HEK293 (cell line): ENCODE data around the gene MACF1.

ENCODE experiments used
- CTCF ChIA-PET: fragments of 350-600 bp; formaldehyde crosslinking; extraction: SDS; loops from one replicate; lab custom pipeline; 2021; ENCODE audit warnings: antibody characterized with exemption; lab: Yijun Ruan, JAX
- POLR2A ChIA-PET: fragments of 300-600 bp; formaldehyde crosslinking; extraction: SDS; loops from one replicate; lab custom pipeline; 2020; ENCODE audit warnings: antibody characterized with exemption, inconsistent platforms; lab: Yijun Ruan, JAX
- H3K27ac ChIP-seq: fragments of 200-500 bp; sonication (Bioruptor generic); 2 replicates; pipeline ENCODE4 v1.5.1; 2014; ENCODE audit warnings: low read depth, low read length, control low read depth, inconsistent platforms; ENCODE audit errors: extremely low read depth
- H3K36me3 ChIP-seq, 2 experiments: fragments of 200-500 bp in 1 of 2; sonication (Bioruptor generic) in 1 of 2; 1 replicate in 1 of 2; 2 replicates in 1 of 2; pipeline ENCODE4 v1.5.1; 2014 to 2017; ENCODE audit warnings: inconsistent platforms in 2 of 2, low read length in 2 of 2; ENCODE audit not compliant: control insufficient read depth in 2 of 2, insufficient read depth in 1 of 2
- H3K4me1 ChIP-seq: fragments of 200-500 bp; sonication (Bioruptor generic); 2 replicates; pipeline ENCODE4 v1.5.1; 2014; ENCODE audit warnings: mild to moderate bottlenecking, low read length, inconsistent platforms; ENCODE audit not compliant: control insufficient read depth, insufficient read depth
- H3K4me3 ChIP-seq: 2 replicates; pipeline ENCODE4 v1.5.1; 2011; ENCODE audit warnings: low read depth, mild to moderate bottlenecking, control low read depth, low read length, moderate library complexity
- H3K9me3 ChIP-seq: fragments of 200-500 bp; sonication (Bioruptor generic); 2 replicates; pipeline ENCODE4 v1.5.1; 2014; ENCODE audit warnings: low read depth, low read length, inconsistent platforms; ENCODE audit not compliant: control insufficient read depth, insufficient read depth
- ZNF121 ChIP-seq: fragments of 450-650 bp; formaldehyde crosslinking; IDR thresholded peaks from 2 replicates; pipeline ENCODE4 v1.5.1; 2016; ENCODE audit warnings: missing biosample characterization, missing genetic modification characterization
- ZNF19 ChIP-seq: fragments of 450-650 bp; formaldehyde crosslinking; IDR thresholded peaks from 2 replicates; pipeline ENCODE4; 2016; ENCODE audit warnings: missing biosample characterization, missing genetic modification characterization, low read depth
- ZNF707 ChIP-seq: fragments of 450-650 bp; formaldehyde crosslinking; IDR thresholded peaks from 2 replicates; pipeline ENCODE4 v1.5.1; 2016; ENCODE audit warnings: missing biosample characterization, missing genetic modification characterization

MACF1 gene

DNA sequence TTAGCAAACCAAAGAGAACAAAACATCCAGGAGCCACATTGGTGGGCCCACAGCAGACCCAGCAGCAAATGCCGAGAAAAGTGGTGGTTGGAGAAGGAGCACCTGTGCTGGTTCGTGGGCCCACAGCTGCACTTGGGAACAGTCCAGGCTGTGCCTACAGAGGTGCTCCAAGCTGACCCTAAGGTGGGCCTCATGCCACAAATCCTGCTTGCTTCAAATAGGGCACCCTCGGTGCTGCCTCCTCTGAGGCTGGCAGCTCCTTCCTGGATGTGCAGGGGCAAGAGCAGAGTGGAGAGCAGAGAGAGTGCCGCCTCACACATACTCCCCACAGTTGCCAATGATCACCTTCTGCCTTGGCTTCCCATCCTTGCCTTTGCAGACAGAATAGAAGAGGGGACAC is 327.0 kb downstream of the MACF1 start (continued):
- no peak for TF ChIP-seq ZNF19 (tag by site-specific recombination)

DNA sequence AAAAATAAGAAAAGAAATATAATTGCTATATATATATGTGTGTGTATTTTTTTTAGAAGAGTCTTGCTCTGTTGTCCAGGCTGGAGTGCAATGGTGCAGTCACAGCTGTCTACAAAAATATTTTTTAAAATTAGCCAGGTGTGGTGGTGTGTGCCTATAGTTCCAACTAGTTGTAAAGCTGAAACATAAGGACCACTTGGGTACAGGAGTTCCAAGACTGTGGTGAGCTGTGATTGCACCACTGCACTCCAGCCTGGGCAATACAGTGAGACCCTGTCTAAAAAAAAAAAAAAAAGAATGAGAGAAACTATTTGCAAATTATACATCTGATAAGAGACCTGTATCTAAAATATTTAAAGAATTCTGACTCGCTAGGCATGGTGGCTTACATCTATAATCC is 328.9 kb downstream of the MACF1 start:
- no peak overlapping the region for H3K27ac ChIP-seq
- no peaks in the 10 kb centered on the region for H3K4me1 ChIP-seq
- CTCF ChIA-PET: interaction anchor here (0.6 to 1.0 kb wide), 3 partner anchors 341 to 448 kb away, joined by 3 to 5 read pairs (median 4); no protein-coding TSS in a partner anchor
- H3K4me3 ChIP-seq: no peak overlapping the region
- peaks cover 11 to 38% of the 10 kb centered on the region in 2 experiments; a peak in 2 of 3 replicates for H3K36me3 ChIP-seq
- no peaks in the 10 kb centered on the region for H3K9me3 ChIP-seq
- no peak for TF ChIP-seq ZNF707
- peak; percentile 51; the same call in 1 of the 2 replicates for TF ChIP-seq ZNF121 (tag by site-specific recombination)
- TF ChIP-seq, all 188 proteins: peak for 1
- POLR2A ChIA-PET: no interaction called here
